ENCODE data around the gene PTGES3L. TPM values are rescaled to one million over a fixed set of nuclear protein-coding genes. Genes with fewer than 3 reads are reported as not detected.

The PTGES3L gene
- total and polyA plus RNA-seq, 2 of the 13 experiments (the other 11 are each of a cell fraction or from before 2014, with no cell fraction given) = 1.2 to 2.9 TPM

- no peak for TF ChIP-seq DNMT3B (CRISPR knock-in tag; conservative IDR thresholded peaks at IDR 0.05)
- 0 out of 2 replicates have a peak, but pooled peaks have one; percentile 67 for TF ChIP-seq ZNF577 (CRISPR knock-in tag; IDR thresholded peaks at IDR 0.05; ENCODE audit: borderline replicate concordance, low read depth)
- peak; percentile 95 for TF ChIP-seq ZNF501 (CRISPR knock-in tag; IDR thresholded peaks at IDR 0.05)
- TF ChIP-seq, protein P1, sequence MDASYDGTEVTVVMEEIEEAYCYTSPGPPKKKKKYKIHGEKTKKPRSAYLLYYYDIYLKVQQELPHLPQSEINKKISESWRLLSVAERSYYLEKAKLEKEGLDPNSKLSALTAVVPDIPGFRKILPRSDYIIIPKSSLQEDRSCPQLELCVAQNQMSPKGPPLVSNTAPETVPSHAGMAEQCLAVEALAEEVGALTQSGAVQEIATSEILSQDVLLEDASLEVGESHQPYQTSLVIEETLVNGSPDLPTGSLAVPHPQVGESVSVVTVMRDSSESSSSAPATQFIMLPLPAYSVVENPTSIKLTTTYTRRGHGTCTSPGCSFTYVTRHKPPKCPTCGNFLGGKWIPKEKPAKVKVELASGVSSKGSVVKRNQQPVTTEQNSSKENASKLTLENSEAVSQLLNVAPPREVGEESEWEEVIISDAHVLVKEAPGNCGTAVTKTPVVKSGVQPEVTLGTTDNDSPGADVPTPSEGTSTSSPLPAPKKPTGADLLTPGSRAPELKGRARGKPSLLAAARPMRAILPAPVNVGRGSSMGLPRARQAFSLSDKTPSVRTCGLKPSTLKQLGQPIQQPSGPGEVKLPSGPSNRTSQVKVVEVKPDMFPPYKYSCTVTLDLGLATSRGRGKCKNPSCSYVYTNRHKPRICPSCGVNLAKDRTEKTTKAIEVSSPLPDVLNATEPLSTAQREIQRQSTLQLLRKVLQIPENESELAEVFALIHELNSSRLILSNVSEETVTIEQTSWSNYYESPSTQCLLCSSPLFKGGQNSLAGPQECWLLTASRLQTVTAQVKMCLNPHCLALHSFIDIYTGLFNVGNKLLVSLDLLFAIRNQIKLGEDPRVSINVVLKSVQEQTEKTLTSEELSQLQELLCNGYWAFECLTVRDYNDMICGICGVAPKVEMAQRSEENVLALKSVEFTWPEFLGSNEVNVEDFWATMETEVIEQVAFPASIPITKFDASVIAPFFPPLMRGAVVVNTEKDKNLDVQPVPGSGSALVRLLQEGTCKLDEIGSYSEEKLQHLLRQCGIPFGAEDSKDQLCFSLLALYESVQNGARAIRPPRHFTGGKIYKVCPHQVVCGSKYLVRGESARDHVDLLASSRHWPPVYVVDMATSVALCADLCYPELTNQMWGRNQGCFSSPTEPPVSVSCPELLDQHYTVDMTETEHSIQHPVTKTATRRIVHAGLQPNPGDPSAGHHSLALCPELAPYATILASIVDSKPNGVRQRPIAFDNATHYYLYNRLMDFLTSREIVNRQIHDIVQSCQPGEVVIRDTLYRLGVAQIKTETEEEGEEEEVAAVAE (CRISPR knock-in tag; IDR thresholded peaks at IDR 0.05; ENCODE audit: borderline replicate concordance) = peak; percentile 2; the same call in 1 of the 2 replicates
- TF ChIP-seq SUZ12 (IDR thresholded peaks at IDR 0.05; ENCODE audit: low read depth, low read length) = no peak
- TF ChIP-seq FOXM1 (CRISPR knock-in tag; IDR thresholded peaks at IDR 0.05) = 0 out of 2 replicates have a peak, but pooled peaks have one; percentile 42
- TF ChIP-seq SIN3A (IDR thresholded peaks at IDR 0.05; ENCODE audit: borderline replicate concordance, low read depth, low read length) = peak; percentile 93; the same call in 1 of the 2 replicates
- TF ChIP-seq ZNF281 (CRISPR knock-in tag; IDR thresholded peaks at IDR 0.05; ENCODE audit: borderline replicate concordance) = 0 out of 2 replicates have a peak, but pooled peaks have one; percentile 3
- TF ChIP-seq, protein P2, sequence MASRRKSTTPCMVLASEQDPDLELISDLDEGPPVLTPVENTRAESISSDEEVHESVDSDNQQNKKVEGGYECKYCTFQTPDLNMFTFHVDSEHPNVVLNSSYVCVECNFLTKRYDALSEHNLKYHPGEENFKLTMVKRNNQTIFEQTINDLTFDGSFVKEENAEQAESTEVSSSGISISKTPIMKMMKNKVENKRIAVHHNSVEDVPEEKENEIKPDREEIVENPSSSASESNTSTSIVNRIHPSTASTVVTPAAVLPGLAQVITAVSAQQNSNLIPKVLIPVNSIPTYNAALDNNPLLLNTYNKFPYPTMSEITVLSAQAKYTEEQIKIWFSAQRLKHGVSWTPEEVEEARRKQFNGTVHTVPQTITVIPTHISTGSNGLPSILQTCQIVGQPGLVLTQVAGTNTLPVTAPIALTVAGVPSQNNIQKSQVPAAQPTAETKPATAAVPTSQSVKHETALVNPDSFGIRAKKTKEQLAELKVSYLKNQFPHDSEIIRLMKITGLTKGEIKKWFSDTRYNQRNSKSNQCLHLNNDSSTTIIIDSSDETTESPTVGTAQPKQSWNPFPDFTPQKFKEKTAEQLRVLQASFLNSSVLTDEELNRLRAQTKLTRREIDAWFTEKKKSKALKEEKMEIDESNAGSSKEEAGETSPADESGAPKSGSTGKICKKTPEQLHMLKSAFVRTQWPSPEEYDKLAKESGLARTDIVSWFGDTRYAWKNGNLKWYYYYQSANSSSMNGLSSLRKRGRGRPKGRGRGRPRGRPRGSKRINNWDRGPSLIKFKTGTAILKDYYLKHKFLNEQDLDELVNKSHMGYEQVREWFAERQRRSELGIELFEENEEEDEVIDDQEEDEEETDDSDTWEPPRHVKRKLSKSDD (CRISPR knock-in tag; IDR thresholded peaks at IDR 0.05; ENCODE audit: low read depth) = no peak
- TF ChIP-seq, protein P3, sequence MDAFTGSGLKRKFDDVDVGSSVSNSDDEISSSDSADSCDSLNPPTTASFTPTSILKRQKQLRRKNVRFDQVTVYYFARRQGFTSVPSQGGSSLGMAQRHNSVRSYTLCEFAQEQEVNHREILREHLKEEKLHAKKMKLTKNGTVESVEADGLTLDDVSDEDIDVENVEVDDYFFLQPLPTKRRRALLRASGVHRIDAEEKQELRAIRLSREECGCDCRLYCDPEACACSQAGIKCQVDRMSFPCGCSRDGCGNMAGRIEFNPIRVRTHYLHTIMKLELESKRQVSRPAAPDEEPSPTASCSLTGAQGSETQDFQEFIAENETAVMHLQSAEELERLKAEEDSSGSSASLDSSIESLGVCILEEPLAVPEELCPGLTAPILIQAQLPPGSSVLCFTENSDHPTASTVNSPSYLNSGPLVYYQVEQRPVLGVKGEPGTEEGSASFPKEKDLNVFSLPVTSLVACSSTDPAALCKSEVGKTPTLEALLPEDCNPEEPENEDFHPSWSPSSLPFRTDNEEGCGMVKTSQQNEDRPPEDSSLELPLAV (CRISPR knock-in tag; conservative IDR thresholded peaks at IDR 0.05; ENCODE audit: low read depth) = no peak; the same call in 1 of the 2 replicates
- TF ChIP-seq ZNF891 (CRISPR knock-in tag; IDR thresholded peaks at IDR 0.05) = peak; percentile 89
- TF ChIP-seq SMARCE1 (IDR thresholded peaks at IDR 0.05; ENCODE audit: borderline replicate concordance) = no peak
- peak; percentile 51; the same call in 1 of the 2 replicates for TF ChIP-seq THAP11 (CRISPR knock-in tag; IDR thresholded peaks at IDR 0.05)
- TF ChIP-seq ZNF234 (CRISPR knock-in tag; conservative IDR thresholded peaks at IDR 0.05) = no peak
- no peak for TF ChIP-seq ADNP (CRISPR knock-in tag; IDR thresholded peaks at IDR 0.05)
- TF ChIP-seq ZNF549 (CRISPR knock-in tag; IDR thresholded peaks at IDR 0.05) = peak; percentile 61; the same call in 1 of the 2 replicates
- no peak for TF ChIP-seq CBX1 (IDR thresholded peaks at IDR 0.05; ENCODE audit: low read depth)
- peak; percentile 68; the same call in 1 of the 2 replicates for TF ChIP-seq NKX3-1 (CRISPR knock-in tag; IDR thresholded peaks at IDR 0.05)
These were observed 42.0 kb upstream of the PTGES3L start, which contains the start of gene VAT1 (continued) for GRCh38 chr17:43021741-43022512.

Measured in HepG2 (cell line).